Common myeloid progenitor, CD34-positive (primary cell): Measurements from ENCODE around the gene TFPI2.

Experiments
- CTCF ChIA-PET: fragments of 350-600 bp; sonication (Branson Sonifier 250); formaldehyde crosslinking; loops from one replicate; lab custom pipeline; 2021; ENCODE audit warnings: antibody characterized with exemption; lab: Charles Lee
- POLR2A ChIA-PET: fragments of 350-600 bp; sonication (Branson Sonifier 250); formaldehyde crosslinking; loops from one replicate; lab custom pipeline; 2021; ENCODE audit warnings: antibody characterized with exemption; lab: Charles Lee
- DNase-seq, 3 donors: peaks; one replicate each; pipeline versions ENCODE4 v3.0.0 to v3.0.0-alpha.2; 2013
- H3K27ac ChIP-seq, 2 experiments: 1 replicate in 1 of 2; 2 replicates in 1 of 2; pipeline ENCODE4 v1.7.0; 2013; ENCODE audit warnings: inconsistent platforms in 2 of 2, low read length in 2 of 2, mild to moderate bottlenecking in 2 of 2, low read depth in 1 of 2, moderate library complexity in 1 of 2; ENCODE audit not compliant: severe bottlenecking in 2 of 2, insufficient read depth in 1 of 2, poor library complexity in 1 of 2
- H3K27me3 ChIP-seq, 5 experiments: replicated peaks in 2 of 5; 1 replicate in 3 of 5; 2 replicates in 2 of 5; pipeline versions ENCODE4 v1.6.1 to v1.7.0; 2013; ENCODE audit warnings: low read length in 4 of 5, mild to moderate bottlenecking in 2 of 5, moderate library complexity in 2 of 5, inconsistent platforms in 1 of 5; ENCODE audit not compliant: insufficient read depth in 5 of 5, control insufficient read depth in 4 of 5
- H3K36me3 ChIP-seq, 4 experiments: 1 replicate in 2 of 4; 2 replicates in 2 of 4; pipeline versions ENCODE4 v1.6.1 to v1.7.0; 2013; ENCODE audit warnings: low read length in 3 of 4, control low read depth in 1 of 4, mild to moderate bottlenecking in 1 of 4; ENCODE audit not compliant: control insufficient read depth in 4 of 4, insufficient read depth in 4 of 4
- H3K4me1 ChIP-seq, 4 experiments: 1 replicate in 3 of 4; 2 replicates in 1 of 4; pipeline versions ENCODE4 v1.6.1 to v1.7.1; 2013; ENCODE audit warnings: low read length in 3 of 4, mild to moderate bottlenecking in 3 of 4, control low read depth in 1 of 4, inconsistent platforms in 1 of 4, moderate library complexity in 1 of 4; ENCODE audit not compliant: control insufficient read depth in 4 of 4, insufficient read depth in 4 of 4; ENCODE audit errors: control extremely low read depth in 1 of 4
- H3K4me3 ChIP-seq, 7 experiments: 1 replicate in 4 of 7; 2 replicates in 3 of 7; pipeline versions ENCODE4 v1.5.1 to v1.7.0; 2013; ENCODE audit warnings: mild to moderate bottlenecking in 7 of 7, low read length in 6 of 7, moderate library complexity in 6 of 7, inconsistent platforms in 2 of 7, low read depth in 2 of 7, control low read depth in 1 of 7; ENCODE audit not compliant: insufficient read depth in 4 of 7, control insufficient read depth in 1 of 7; ENCODE audit errors: extremely low read depth in 1 of 7
- H3K9me3 ChIP-seq, 5 experiments: 1 replicate in 4 of 5; 2 replicates in 1 of 5; pipeline versions ENCODE4 v1.6.1 to v1.7.1; 2013; ENCODE audit warnings: low read length in 4 of 5, mild to moderate bottlenecking in 2 of 5, inconsistent platforms in 1 of 5, low read depth in 1 of 5, moderate library complexity in 1 of 5; ENCODE audit not compliant: control insufficient read depth in 4 of 5, insufficient read depth in 2 of 5; ENCODE audit errors: control extremely low read depth in 1 of 5
- WGBS: methylation state at CpG from one replicate; pipeline ENCODE4 v1.1.5; 2013; ENCODE audit not compliant: insufficient coverage; 5-methylcytosine and 5-hydroxymethylcytosine counted together

Gene TFPI2

GRCh38 chr7:93894426-93894825 lies 3.9 kb upstream of the TFPI2 start:
- no peak for DNase-seq
- WGBS, result no CpG with 5 or more reads among the region's 1 CpG

GRCh38 chr7:93890041-93890463 lies 501 bp downstream of the TFPI2 start:
- Histone ChIP-seq H3K4me3 (peak overlapping the region; percentile 34 to 74 (median 65)), H3K27ac (no peak overlapping the region), H3K27me3 (peaks cover 0 to 87% (median 53%) of the 10 kb centered on the region in 5 experiments), H3K36me3 (no peaks in the 10 kb centered on the region), H3K9me3 (no peaks in the 10 kb centered on the region), H3K4me1 (peaks cover 3 to 13% (median 13%) of the 10 kb centered on the region in 4 experiments)
- peak; percentile 29 to 63 (median 57) for DNase-seq
- WGBS, result 0% methylated on average over 28 of the region's 28 CpGs
- POLR2A ChIA-PET, result no interaction called here
- CTCF ChIA-PET, result interaction anchor here (1.0 to 1.9 kb wide), 4 partner anchors 13 to 156 kb away, joined by 3 to 5 read pairs (median 4); partner anchors contain the start of gene GNG11

More at GRCh38 chr7:93894426-93894825, 3.9 kb upstream of the TFPI2 start:
- no peak overlapping the region for H3K4me3 ChIP-seq
- H3K27me3 ChIP-seq, result peaks cover 2 to 95% (median 52%) of the 10 kb centered on the region in 5 experiments
- no peaks in the 10 kb centered on the region for H3K9me3 ChIP-seq
- POLR2A ChIA-PET, result no interaction called here
- CTCF ChIA-PET, result no interaction called here
- H3K4me1 ChIP-seq, result peaks cover 3 to 13% (median 13%) of the 10 kb centered on the region in 4 experiments
- no peak overlapping the region for H3K27ac ChIP-seq
- no peaks in the 10 kb centered on the region for H3K36me3 ChIP-seq

- DNase-seq, result no peak
- POLR2A ChIA-PET, result no interaction called here
- Histone ChIP-seq H3K36me3 (no peaks in the 10 kb centered on the region), H3K27me3 (peaks cover 0 to 83% (median 49%) of the 10 kb centered on the region in 5 experiments), H3K27ac (no peak overlapping the region), H3K4me3 (no peak overlapping the region), H3K9me3 (no peaks in the 10 kb centered on the region), H3K4me1 (peaks cover 3 to 13% (median 13%) of the 10 kb centered on the region in 4 experiments)
- no CpG with 5 or more reads among the region's 3 CpGs for WGBS
- CTCF ChIA-PET, result interaction anchor here (1.0 to 1.2 kb wide), 3 partner anchors 14 to 198 kb away, joined by 3 read pairs; no protein-coding TSS in a partner anchor
Observed at GRCh38 chr7:93889261-93889660, 1.3 kb downstream of the TFPI2 start.

- WGBS, result no CpG with 5 or more reads among the region's 1 CpG
Observed at GRCh38 chr7:93884541-93884940, 6.0 kb downstream of the TFPI2 start.

GRCh38 chr7:93883917-93884345 lies 6.6 kb downstream of the TFPI2 start:
- no peak overlapping the region for H3K4me3 ChIP-seq
- H3K27me3 ChIP-seq, result peaks cover 0 to 50% (median 14%) of the 10 kb centered on the region in 5 experiments
- no peak overlapping the region for H3K27ac ChIP-seq
- H3K36me3 ChIP-seq, result no peaks in the 10 kb centered on the region
- POLR2A ChIA-PET, result no interaction called here
- no peaks in the 10 kb centered on the region for H3K4me1 ChIP-seq
- DNase-seq, result no peak
- CTCF ChIA-PET, result no interaction called here
- peaks cover 0 to 3% (median 0%) of the 10 kb centered on the region in 5 experiments for H3K9me3 ChIP-seq

More at GRCh38 chr7:93884541-93884940, 6.0 kb downstream of the TFPI2 start:
- Histone ChIP-seq H3K4me3 (no peak overlapping the region), H3K4me1 (peaks cover 0 to under 1% (median 0%) of the 10 kb centered on the region in 4 experiments), H3K36me3 (no peaks in the 10 kb centered on the region), H3K27ac (no peak overlapping the region), H3K9me3 (peaks cover 0 to 3% (median 0%) of the 10 kb centered on the region in 5 experiments), H3K27me3 (peaks cover 0 to 56% (median 16%) of the 10 kb centered on the region in 5 experiments)
- ChIA-PET POLR2A (no interaction called here), CTCF (no interaction called here)
- no peak for DNase-seq

- WGBS, result 100% methylated on average over 1 of the region's 3 CpGs
- ChIA-PET CTCF (no interaction called here), POLR2A (no interaction called here)
- H3K27ac ChIP-seq, result no peak overlapping the region
- H3K27me3 ChIP-seq, result peaks cover 0 to 46% (median 14%) of the 10 kb centered on the region in 5 experiments
- no peak overlapping the region for H3K4me3 ChIP-seq
- H3K9me3 ChIP-seq, result peaks cover 0 to 3% (median 0%) of the 10 kb centered on the region in 5 experiments
- no peaks in the 10 kb centered on the region for H3K36me3 ChIP-seq
- no peaks in the 10 kb centered on the region for H3K4me1 ChIP-seq
- no peak for DNase-seq
Observed at GRCh38 chr7:93883078-93883916, 7.3 kb downstream of the TFPI2 start.

- Histone ChIP-seq H3K27me3 (peaks cover 0 to 40% (median 7%) of the 10 kb centered on the region in 5 experiments), H3K36me3 (no peaks in the 10 kb centered on the region), H3K9me3 (peaks cover 0 to 3% (median 0%) of the 10 kb centered on the region in 5 experiments), H3K4me1 (no peaks in the 10 kb centered on the region), H3K4me3 (no peak overlapping the region), H3K27ac (no peak overlapping the region)
- CTCF ChIA-PET, result no interaction called here
- no peak for DNase-seq
- POLR2A ChIA-PET, result no interaction called here
Observed at GRCh38 chr7:93882468-93882867, 8.1 kb downstream of the TFPI2 start.
